ENCODE data around the gene RELA. TPM values are rescaled to one million over a fixed set of nuclear protein-coding genes. Genes with fewer than 3 reads are reported as not detected.
A peak's percentile ranks its signal among the peaks of the same experiment; 100 is the strongest.

RELA gene
- total RNA-seq (10 to 100 TPM; 29.8 to 42.2 (median 34.6) TPM), polyA plus RNA-seq (10 to 100 TPM; 37.3 to 46.6 TPM)

GRCh38 chr11:65662799-65663638 lies at the start of gene RELA:
Gene RELA (minus strand): TSS chr11:65662916. CDS start chr11:65662832, 84 bp downstream.
- H3K4me1 ChIP-seq = peaks cover 8 to 14% (median 13%) of the 10 kb centered on the region in 3 donors
- intact Hi-C loops (cut with DNase I) = no loop called here
- TF ChIP-seq, protein P1, sequence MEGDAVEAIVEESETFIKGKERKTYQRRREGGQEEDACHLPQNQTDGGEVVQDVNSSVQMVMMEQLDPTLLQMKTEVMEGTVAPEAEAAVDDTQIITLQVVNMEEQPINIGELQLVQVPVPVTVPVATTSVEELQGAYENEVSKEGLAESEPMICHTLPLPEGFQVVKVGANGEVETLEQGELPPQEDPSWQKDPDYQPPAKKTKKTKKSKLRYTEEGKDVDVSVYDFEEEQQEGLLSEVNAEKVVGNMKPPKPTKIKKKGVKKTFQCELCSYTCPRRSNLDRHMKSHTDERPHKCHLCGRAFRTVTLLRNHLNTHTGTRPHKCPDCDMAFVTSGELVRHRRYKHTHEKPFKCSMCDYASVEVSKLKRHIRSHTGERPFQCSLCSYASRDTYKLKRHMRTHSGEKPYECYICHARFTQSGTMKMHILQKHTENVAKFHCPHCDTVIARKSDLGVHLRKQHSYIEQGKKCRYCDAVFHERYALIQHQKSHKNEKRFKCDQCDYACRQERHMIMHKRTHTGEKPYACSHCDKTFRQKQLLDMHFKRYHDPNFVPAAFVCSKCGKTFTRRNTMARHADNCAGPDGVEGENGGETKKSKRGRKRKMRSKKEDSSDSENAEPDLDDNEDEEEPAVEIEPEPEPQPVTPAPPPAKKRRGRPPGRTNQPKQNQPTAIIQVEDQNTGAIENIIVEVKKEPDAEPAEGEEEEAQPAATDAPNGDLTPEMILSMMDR (IDR thresholded peaks at IDR 0.05) = no peak
- peak within 1 kb of the TSS; percentile 81 to 98 (median 90) for H3K4me3 ChIP-seq
- FAIRE-seq = no peak
- WGBS, 2 donors = 0 to 1% methylated on average over 76 to 91 of the region's 91 CpGs
- peak within 1 kb of the TSS; percentile 91 to 99 (median 95) for H3K27ac ChIP-seq
- H3K36me3 ChIP-seq = peaks cover 0 to 31% (median 19%) of the 10 kb centered on the region in 3 donors
- peak; percentile 89 to 93 (median 92) for ATAC-seq
- peak; percentile 91 to 96 (median 95) for DNase-seq
- H3K9me3 ChIP-seq = no peaks in the 10 kb centered on the region
- H3K27me3 ChIP-seq = no peaks in the 10 kb centered on the region

- Histone ChIP-seq H3K27ac (peak within 1 kb of the TSS; percentile 96 to 100 (median 98)), H3K36me3 (peaks cover 11 to 33% (median 18%) of the 10 kb centered on the region in 3 donors), H3K9me3 (no peaks in the 10 kb centered on the region), H3K4me3 (peak within 1 kb of the TSS; percentile 60 to 72 (median 65)), H3K27me3 (no peaks in the 10 kb centered on the region), H3K4me1 (peaks cover 0 to 9% (median 4%) of the 10 kb centered on the region in 3 donors)
- DNase-seq (peak; percentile 97 to 99 (median 98)), ATAC-seq (peak; percentile 88 to 94 (median 92)), FAIRE-seq (no peak)
- WGBS, 2 donors = 1% methylated on average over 63 to 65 of the region's 65 CpGs
- intact Hi-C loops (cut with DNase I) = loop anchor here in 1 of 3 donors (5.0 kb wide), 1 partner anchor 175 kb away; the partner anchor contains the start of gene FIBP
- TF ChIP-seq, protein P1 (IDR thresholded peaks at IDR 0.05) = peak; percentile 85 to 97 (median 96)
Observed at GRCh38 chr11:65711785-65712632, 49.3 kb upstream of the RELA start, which contains the start of gene KAT5. Gene KAT5 (plus strand): TSS chr11:65712252. CDS start chr11:65712268, 16 bp downstream.

- DNase-seq = no peak
- Histone ChIP-seq H3K4me3 (no peak overlapping the region), H3K4me1 (peaks cover 0 to 9% (median 4%) of the 10 kb centered on the region in 3 donors), H3K36me3 (peaks cover 7 to 18% (median 14%) of the 10 kb centered on the region in 3 donors), H3K9me3 (no peaks in the 10 kb centered on the region), H3K27me3 (no peaks in the 10 kb centered on the region), H3K27ac (no peak overlapping the region)
- TF ChIP-seq, protein P1 (IDR thresholded peaks at IDR 0.05) = no peak
- no peak for FAIRE-seq
- no peak for ATAC-seq
- intact Hi-C loops (cut with DNase I) = loop anchor here in 1 of 3 donors (5.0 kb wide), 1 partner anchor 177 kb away; the partner anchor contains the start of gene FIBP
- 86 to 94% methylated on average over 3 of the region's 3 CpGs for WGBS, 2 donors
Observed at GRCh38 chr11:65710421-65710820, 47.7 kb upstream of the RELA start.

DNA sequence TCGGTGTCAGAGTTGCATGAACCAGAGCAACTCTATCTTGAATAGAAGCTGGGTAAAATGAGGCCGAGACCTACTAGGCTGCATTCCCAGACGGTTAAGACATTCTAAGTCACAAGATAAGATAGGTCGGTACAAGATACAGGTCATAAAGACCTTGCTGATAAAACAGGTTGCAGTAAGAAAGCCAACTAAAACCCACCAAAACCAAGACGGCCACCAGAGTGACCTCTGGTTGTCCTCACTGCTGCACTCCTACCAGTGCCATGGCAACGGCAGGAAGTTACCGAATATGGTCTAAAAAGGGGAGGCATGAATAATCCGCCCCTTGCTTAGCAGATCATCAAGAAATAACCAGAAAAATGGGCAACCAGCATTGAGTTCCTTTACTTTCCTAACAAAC lies 46.9 kb upstream of the RELA start:
- TF ChIP-seq, protein P1 (IDR thresholded peaks at IDR 0.05) = no peak
- no peaks in the 10 kb centered on the region for H3K9me3 ChIP-seq
- DNase-seq (no peak), FAIRE-seq (no peak), ATAC-seq (no peak)
- peaks cover 3 to 11% (median 7%) of the 10 kb centered on the region in 3 donors for H3K36me3 ChIP-seq
- H3K4me3 ChIP-seq = no peak overlapping the region
- peaks cover 0 to 9% (median 4%) of the 10 kb centered on the region in 3 donors for H3K4me1 ChIP-seq
- intact Hi-C loops (cut with DNase I) = loop anchor here in 2 of 3 donors (5.0 to 10.0 kb wide), 4 partner anchors 108 to 275 kb away; partner anchors contain the start of gene FIBP (in 1 of the 2)
- H3K27ac ChIP-seq = no peak overlapping the region
- WGBS, 2 donors = 55 to 60% methylated on average over 8 of the region's 8 CpGs
- H3K27me3 ChIP-seq = no peaks in the 10 kb centered on the region

All from pancreas (tissue), 10 donors.